CD4-positive, alpha-beta T cell treated with Interferon gamma for 1 hour (primary cell): ENCODE results near the gene GPR155.
A peak's percentile ranks its signal among the peaks of the same experiment; 100 is the strongest.
"Not testable (repeated sequence)": the region's sequence is repeated elsewhere in the genome, so short reads cannot be mapped to it uniquely, and the experiment has no call there.

ENCODE experiments used
- DNase-seq: peaks from one replicate; pipeline ENCODE4 v3.0.0-alpha.2; 2020

The GPR155 gene

GRCh38 chr2:174491947-174492346 is 5.1 kb upstream of the GPR155 start:
- DNase-seq, result no peak

GRCh38 chr2:174490051-174490450 is 3.2 kb upstream of the GPR155 start:
- no peak for DNase-seq

GRCh38 chr2:174489520-174489919 is 2.7 kb upstream of the GPR155 start:
- peak; percentile 39 for DNase-seq

GRCh38 chr2:174487820-174488162 is 962 bp upstream of the GPR155 start:
- DNase-seq, result no peak

- peak; percentile 98 for DNase-seq
These were observed 435 bp upstream of the GPR155 start for GRCh38 chr2:174487108-174487819.

GRCh38 chr2:174485788-174486562 is 854 bp downstream of the GPR155 start:
- DNase-seq, result peak; percentile 3

- DNase-seq, result not testable (repeated sequence)
These were observed 1.8 kb downstream of the GPR155 start for GRCh38 chr2:174485045-174485444.

- no peak for DNase-seq
These were observed 2.3 kb downstream of the GPR155 start for GRCh38 chr2:174484573-174484972.

GRCh38 chr2:174482854-174483253 is 4.0 kb downstream of the GPR155 start:
- DNase-seq, result no peak

GRCh38 chr2:174477759-174478158 is 9.1 kb downstream of the GPR155 start:
- DNase-seq, result no peak

GRCh38 chr2:174473796-174474195 is 13.0 kb downstream of the GPR155 start:
- no peak for DNase-seq

- DNase-seq, result no peak
These were observed 21.5 kb downstream of the GPR155 start for GRCh38 chr2:174465327-174465726.

GRCh38 chr2:174461221-174461620 is 25.6 kb downstream of the GPR155 start:
- DNase-seq, result no peak

GRCh38 chr2:174454566-174454965 is 32.3 kb downstream of the GPR155 start:
- DNase-seq, result no peak

GRCh38 chr2:174450021-174450816 is 36.6 kb downstream of the GPR155 start:
- no peak for DNase-seq

GRCh38 chr2:174449033-174449432 is 37.8 kb downstream of the GPR155 start:
- no peak for DNase-seq

- DNase-seq, result no peak
These were observed 40.3 kb downstream of the GPR155 start for GRCh38 chr2:174446531-174446930.

GRCh38 chr2:174445248-174445647 is 41.6 kb downstream of the GPR155 start:
- DNase-seq, result no peak

- no peak for DNase-seq
These were observed 42.1 kb downstream of the GPR155 start for GRCh38 chr2:174444761-174445160.

- no peak for DNase-seq
These were observed 44.0 kb downstream of the GPR155 start for GRCh38 chr2:174442546-174443510.

- no peak for DNase-seq
These were observed 46.9 kb downstream of the GPR155 start for GRCh38 chr2:174439950-174440349.

GRCh38 chr2:174439323-174439722 is 47.5 kb downstream of the GPR155 start:
- DNase-seq, result no peak
